ENCODE measurements around the gene STAC3.

Gene STAC3

DNA sequence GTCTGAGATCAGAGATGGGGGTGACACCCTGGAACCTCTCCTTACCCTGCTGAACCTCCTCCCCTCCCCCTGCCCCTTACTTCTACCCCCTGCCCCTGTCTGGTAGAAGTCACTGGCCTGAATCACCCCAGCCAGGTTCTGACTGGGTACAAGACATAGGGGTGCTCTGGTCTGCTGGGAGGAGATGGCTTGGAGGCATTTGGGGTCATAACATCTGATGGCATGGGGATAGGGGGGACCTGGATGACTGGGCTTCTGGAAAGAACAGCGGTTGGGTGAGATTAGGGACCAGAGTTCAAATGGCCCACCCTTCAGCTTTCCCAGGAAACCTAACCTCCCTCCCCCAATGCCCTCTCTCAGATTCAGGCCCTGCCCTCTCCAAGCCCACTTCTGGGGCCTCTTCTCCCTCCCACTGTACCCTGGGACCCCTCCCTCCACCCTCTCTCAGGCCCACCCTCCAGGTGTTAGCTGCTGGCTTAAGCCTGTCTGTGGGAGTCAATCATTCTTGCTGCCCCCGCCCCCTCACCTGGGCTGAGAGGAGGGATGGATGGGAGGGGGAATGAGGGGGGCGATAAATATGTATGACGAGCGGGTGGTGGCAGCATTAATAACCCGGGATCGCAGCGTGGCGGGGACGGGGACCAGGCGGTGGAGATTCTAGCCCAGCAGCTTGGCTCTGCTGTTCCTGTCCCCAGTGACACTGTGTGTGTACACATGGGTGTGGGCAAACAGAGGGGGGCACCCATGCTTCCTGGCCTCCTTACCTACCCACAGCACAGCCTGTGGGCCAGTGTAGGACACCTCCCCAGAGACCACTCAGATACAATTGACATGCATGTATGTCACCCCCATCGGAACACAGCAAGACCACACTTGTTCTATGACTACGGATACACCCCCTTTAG lies 28.4 kb downstream of the STAC3 start:
- no peak for DNase-seq

DNA sequence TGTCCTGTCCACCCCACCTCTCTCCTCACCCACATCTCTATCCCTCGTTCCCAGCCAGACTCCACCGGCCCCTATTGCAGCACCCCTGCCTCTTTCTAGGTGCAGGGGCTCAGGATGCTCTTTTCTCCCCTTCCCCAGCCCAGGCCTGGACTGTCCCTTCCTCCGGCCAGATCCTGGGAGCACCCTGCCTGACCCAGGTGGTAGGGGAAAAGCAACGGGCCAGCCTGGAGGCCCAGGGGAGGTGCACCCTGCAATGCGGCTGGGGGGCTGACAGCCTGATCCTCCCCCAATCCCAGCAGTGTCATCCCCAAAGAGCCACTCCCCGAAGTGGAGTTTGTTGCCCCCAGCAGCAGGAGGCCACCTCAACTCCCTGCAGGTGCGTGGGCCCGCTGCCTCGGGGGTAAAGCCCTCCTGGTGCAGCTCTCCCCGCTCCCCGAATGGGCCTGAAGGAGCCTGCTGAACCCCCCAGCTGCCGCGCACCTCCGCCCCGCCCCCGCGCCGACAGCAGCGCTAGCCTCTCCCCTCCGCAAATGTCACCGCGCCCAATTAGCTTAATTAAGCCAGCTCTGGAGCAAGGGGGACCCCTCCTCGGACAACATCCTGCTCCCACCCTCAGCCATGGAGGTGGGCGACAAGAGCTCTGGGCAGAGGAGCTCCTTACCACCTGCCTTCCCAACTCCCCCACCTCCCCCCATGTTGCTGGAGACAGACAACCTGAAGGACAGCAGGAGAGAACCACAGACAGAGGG lies 29.6 kb downstream of the STAC3 start:
- DNase-seq: no peak

DNA sequence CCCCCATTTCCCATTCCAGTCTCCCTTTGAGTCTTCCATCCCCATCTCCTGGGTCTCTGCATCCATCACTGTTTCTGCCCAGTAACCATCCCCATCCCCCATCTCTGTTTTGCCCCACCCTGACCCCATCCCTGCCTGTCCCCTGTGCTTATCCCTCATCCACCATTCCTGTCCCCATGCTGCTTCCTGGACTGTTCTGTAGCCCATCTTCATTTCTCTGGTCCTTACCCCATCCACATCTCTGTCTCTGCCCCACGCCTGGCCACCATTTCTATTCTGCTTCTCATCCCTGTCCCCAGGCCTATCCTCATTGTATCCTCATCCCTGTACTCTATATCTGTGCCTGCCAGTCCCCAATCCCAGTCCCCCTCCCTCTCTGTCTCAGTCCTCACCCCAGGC lies 30.2 kb downstream of the STAC3 start:
- no peak for DNase-seq

DNA sequence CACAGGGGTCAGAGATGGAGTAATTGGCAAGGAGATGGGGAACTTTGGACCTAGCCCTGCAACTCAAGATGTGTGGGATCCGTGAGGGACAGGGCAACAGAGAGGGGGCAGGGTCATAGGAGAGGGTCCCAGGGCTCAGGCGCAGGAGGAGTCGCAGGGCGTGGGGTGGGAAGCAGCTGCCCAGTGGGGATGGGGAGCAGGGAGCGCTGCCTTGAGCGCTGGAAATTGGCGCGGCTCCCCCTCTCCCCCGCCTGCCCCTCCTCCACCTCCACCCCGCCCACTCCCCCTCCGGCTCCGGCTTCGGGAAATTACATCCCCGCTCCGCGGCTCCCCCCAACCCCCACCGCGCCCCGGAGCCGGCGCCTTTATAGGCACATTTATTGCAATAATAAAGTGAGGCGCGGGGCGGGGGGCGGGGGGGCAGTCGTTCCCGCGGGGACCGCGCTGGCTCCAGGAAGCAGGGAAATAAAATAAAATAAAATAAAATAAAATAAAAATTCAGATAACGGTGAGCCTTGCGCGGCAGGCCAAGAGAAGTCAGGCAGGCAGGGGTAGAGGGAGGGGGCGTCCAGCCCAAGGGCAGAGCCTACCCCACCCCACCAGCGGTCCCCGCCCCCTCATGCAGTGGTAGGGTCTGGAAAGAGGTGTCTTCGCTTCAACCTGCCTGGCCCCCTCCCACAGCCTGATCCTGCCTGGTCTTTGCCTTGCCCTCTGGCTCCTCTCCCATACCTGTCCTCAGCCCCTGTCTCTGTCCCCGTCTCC lies 30.8 kb downstream of the STAC3 start:
- DNase-seq: no peak

DNA sequence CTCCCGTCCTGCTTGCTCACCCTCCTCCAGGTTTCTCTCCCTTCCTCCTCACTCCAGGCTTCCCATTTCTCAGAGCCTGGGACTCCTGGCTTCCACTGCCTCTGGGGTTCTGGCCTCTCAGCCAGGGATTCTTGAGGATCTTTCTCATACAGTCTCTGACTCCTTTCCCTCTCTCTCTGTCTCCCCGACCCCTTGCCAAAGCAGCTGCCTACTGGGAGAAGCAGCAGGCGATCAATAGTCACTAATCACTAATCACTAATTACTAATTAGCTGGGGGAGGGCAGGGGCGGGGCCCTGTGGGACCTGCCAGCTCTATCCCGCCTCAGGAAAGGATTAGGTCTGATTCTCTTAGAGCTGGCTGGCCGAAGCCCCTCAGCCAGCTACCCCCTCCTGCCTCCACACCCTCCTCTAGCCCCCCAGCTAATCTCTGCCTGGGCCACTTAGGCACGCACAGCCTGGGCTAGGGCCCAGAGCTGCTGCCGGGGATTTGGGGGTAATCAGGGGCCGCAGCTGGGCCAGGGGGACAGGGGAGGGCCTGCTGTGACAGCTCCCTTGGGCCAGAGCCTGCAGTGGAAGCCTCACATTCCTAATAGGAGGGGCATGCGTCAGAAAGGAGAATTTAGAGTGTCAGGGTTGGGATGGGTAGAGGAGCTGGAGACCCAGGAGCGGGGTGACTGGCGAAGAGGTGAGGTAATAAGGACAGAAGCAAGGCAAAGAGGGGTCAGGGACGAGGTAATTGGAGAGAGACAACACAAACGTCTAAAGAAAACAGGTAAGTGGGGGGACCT lies 31.6 kb downstream of the STAC3 start:
- no peak for DNase-seq

DNA sequence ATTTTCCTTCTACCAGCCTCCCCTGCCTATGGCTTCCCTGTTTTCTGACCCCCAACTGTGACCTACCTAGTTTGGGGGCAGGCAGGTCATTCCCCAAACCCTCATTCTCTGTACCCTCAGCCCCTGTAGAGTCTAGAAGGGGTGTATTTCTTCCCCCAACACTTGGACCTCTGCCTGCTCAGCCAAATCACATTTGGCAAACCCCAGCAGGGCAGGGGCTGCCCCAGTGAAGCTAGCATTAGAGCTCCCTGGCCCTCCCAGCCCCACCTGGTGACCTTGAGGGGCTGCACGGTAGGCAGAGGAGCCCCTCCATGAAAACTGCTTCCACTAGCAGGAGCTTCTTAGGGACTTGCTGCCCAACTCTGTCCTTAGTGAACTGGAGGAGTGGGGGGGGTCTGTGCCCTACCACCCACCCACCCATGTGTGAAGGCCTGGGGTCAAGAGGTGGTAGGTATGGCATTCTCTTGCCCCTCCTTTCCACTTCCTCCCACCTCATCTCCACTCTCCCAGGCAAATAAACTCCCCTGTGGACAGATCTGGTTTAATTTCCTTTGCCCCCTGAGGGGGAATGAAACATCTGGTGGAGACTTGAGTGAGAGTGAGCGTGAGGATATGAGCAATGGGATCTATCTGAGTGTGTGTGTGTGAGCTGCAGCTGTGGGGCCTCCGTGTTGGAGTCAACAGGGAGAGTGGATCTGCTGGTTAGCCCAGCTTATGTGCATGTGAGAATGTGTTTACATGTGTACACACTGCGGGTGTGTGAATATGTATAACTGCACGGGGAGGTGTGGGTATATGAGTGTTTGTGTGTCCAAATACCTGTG lies 32.7 kb downstream of the STAC3 start:
- DNase-seq: no peak

DNA sequence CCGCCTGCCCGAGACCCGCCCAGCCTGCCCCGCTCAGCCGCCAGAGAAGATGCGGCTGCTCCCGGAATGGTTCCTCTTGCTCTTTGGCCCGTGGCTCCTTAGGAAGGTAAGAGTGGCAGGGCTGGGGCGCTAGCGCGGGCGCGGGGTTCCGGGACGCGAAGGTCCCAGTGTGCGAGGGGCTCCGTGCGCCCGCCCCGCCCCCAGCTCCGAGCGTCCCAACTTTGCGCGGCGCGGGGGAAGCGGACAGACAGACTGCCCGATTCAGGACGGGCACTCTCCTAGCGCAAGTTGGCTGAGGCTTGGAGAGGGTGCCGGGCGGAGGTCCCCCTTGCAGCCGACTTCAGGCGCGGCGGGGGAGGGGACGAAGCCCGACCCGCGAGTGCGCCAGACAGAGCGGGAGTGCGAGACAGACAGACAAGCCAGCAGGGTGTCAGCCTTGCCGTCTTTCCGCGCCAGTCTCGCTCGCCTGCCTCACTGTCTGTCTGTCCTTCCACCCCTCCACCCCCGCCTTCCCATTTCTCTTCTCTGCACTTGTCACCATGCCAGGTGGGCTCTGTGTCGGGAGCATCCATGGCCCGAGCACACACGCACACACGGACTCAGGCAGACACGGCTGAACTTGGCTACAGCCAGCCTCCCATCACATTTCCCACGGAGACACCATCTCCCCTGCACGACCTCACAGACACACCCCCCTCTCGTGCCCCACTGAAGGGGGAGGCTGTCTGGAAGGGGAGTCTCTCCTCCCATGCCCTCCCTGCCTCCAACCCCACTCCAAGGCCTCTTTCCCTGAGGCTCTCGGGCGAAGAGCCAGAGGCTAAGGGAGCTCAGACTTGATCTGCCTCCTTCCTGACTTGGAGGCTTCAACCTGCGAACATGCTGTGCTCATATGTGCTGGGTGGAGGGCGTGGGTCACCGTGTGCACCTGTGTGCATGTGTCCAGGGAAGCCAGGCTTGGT lies 33.8 kb downstream of the STAC3 start:
- peak; percentile 57 for DNase-seq

DNA sequence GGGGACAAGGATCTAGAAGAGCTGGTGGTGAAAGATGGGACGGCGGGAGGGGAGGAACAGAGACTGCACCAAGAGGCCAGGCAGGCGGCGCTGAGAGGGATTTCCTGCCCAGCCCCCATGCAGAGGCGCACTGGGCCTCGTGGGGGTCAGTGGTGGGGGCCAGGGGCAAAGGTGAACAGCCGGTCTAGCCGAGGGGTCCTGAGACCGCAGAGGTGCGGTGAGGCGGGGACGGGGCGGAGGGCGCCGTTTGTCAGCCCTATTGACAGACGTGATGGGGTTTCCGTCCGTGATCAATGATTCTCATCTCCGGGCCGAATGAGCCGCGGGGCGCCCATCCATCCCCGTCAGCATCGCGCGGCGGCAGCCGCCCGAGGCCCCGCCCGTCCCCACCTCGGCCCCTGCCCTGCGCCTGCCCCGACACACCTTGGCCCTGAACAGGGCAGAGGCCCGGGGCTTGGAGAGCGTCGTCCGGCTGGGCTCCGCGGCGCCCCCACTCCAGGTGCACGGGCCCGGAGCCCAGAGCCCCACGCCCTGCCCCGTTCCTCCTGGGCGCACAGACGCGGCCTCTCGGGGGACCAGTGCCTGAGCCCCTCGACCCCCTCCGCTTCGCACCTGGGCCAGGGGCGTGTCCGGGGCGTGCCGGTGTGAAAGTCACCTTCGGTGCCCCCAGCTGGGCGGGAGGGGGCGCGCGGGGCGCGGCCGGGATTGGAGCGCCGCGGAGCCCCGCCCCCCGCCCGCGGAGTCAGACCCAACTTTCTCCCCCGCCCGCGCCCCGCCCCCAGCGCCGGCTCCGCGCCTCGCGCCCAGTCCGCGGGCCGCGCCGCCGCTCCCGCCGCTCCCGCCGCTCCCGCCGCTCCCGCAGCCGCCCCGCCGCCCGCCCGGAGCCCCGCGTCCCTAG lies 34.7 kb downstream of the STAC3 start, which contains the start of gene NXPH4:
Gene NXPH4 (plus strand): TSS at position 781 of the 898 bp plus-strand sequence. CDS start 176 bp downstream, outside the sequence.
- DNase-seq: peak; percentile 71

DNA sequence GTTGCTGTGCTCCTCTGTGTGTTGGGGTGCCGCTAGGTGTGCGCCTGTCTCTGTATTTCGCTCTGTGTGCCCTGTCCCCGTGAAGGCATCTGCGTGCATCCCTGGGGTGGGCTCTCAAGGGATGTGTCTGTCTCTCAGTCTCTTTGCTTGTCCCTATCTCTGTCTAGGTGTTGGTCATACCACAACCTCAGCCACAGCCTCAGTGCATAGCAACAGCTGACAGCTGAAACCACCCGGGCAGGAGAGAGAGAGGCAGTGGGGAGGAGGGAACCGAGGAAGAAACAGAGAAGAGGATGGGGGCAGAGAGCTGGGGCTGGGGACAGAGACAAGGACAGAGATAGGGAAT lies 35.3 kb downstream of the STAC3 start:
- DNase-seq: peak; percentile 50

DNA sequence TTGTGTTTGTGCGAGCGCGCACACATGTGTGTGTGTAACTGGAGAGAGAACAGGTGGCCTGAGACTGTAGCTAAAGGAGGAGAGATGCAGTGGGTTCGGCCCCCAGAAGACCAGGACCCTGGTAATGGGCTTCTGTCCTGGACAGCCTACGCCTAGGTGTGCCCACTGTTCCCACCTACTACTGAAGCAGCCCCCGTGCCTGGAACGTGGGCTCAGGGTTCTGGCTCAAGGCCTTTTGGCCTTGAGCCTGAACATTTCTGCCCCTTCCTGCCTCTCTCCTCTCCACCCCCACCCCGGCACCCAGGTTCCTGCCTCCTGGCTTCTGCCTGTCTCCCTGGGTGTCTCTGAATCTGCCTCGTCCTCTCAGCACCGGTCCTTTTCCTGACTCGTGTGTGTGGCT lies 35.9 kb downstream of the STAC3 start:
- no peak for DNase-seq

DNA sequence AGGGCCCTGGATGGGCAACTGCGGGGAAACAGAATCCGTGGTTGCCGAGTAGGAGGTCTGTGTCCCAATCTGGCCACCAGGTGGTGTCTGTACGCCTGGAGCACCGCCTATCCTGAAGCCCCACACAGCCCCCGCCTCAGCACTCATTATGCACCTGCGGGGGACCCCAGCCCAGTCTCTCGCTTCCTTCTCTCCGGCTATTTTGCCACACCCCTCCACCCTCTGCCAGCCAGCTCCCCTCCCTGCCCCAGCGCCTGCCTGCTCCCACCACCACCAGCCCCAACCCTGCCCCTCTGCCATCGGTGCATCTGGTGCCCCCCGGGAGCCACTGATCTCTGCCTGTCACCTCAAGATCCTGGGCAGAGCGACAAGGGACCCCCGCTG lies 36.6 kb downstream of the STAC3 start:
- DNase-seq: peak; percentile 72

DNA sequence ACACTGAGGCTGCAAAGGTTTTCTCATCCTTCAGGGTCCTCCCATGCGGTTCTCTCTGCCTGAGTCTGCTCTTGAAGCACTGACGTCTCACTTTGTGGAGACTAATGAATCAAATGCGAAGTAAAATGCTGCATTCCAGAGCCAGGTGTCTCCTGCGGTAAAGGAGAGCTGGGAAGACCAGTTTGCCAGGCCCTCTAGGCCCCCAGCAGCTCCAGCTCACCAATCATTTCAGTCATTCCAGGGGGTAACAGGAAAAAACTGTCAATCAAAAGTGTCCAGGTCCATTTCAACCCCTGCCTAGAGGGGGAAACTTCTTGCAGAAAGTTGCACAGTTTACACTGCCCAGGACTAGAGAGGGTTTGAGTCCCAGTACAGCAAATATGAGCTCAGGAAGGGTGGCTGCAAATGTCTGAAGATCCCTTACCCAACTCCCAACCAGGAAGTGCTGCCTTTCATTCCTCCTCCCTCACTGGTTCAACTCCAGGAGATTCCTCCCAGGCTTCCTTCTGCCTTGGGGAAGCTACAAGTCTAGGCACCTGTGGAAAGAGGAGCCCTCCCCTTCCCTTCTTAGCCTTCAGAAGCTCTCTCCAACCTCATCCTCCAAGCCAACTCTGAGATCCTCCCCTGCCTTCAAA lies 37.1 kb downstream of the STAC3 start:
- DNase-seq: no peak

DNA sequence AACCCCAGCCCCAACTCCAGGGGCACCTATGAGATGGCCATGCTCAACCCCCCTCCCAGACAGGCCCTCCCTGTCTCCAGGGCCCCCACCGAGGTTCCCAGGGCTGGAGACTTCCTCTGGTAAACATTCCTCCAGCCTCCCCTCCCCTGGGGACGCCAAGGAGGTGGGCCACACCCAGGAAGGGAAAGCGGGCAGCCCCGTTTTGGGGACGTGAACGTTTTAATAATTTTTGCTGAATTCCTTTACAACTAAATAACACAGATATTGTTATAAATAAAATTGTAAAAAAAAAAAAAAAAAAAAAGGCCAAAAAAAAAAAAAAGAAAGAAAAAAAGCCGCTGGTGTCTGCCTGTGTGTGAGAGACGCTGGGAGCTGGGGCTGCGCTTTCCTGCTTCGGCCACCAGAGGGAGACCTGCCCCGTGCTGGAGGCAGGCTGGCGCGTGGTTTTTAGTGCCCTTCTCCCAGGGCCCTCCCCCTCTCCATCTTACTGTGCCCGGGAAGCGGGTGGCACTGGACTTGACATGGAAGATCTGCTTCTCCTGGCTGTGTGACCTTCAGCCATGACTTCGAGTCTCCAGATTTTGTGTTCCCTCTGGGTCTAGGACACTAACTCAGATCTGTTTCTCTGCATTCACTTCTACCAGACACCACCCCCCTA lies 37.8 kb downstream of the STAC3 start:
- peak; percentile 89 for DNase-seq

DNA sequence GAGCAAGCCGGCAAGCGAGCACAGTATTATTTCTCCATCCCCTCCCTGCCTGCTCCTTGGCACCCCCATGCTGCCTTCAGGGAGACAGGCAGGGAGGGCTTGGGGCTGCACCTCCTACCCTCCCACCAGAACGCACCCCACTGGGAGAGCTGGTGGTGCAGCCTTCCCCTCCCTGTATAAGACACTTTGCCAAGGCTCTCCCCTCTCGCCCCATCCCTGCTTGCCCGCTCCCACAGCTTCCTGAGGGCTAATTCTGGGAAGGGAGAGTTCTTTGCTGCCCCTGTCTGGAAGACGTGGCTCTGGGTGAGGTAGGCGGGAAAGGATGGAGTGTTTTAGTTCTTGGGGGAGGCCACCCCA lies 38.3 kb downstream of the STAC3 start:
- DNase-seq: no peak

DNA sequence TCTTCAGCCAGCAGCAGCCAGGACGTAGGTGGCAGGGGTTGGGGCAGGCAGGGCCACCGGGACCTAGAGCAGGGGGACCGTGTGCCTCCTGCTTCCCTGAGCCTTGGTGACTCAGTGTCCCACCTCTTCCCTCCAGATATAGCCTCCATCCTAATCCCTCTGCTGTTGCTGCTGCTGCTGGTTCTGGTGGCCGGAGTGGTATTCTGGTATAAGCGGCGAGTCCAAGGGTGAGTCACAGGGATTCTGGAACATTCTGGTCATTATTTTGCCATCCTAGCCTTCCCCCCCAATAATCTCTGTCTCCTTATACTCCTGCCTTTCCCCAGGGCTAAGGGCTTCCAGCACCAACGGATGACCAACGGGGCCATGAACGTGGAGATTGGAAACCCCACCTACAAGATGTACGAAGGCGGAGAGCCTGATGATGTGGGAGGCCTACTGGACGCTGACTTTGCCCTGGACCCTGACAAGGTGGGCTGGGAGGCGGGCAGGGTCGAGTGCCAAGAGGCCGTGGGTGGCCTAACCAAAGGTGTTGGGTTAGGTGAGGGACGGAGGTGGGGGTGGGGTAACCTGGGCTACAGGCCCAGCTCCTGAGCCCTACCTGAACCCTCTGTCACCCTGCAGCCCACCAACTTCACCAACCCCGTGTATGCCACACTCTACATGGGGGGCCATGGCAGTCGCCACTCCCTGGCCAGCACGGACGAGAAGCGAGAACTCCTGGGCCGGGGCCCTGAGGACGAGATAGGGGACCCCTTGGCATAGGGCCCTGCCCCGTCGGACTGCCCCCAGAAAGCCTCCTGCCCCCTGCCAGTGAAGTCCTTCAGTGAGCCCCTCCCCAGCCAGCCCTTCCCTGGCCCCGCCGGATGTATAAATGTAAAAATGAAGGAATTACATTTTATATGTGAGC lies 38.9 kb downstream of the STAC3 start:
- no peak for DNase-seq

DNA sequence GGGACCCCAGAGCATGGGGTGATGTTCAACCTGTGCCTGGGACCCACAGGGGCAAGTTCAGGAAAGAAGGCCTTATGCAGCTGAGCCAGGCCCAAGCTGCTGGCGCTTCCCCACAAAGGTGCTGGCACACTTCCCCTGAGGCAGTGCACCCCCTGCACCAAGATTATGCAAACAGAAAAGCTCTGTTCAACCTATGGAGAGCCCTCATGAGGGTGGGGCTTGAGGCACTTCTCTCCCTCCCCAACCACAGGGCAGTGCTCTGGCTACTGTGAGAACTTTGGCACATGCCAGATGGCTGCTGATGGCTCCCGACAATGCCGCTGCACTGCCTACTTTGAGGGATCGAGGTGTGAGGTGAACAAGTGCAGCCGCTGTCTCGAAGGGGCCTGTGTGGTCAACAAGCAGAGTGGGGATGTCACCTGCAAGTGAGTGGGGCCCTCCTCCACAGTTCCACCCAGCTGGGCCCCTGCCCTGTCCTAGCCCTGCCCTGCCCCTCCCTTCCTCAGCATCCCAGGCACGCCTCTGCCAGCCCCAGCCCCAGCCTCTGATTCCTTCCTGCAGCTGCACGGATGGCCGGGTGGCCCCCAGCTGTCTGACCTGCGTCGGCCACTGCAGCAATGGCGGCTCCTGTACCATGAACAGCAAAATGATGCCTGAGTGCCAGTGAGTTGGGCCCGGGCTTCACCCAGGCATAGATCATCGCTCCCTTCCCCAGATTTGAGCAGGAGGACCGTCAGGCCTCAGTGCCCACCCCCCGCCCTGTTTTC lies 39.9 kb downstream of the STAC3 start:
- DNase-seq: no peak

Measured in activated T-cell treated with anti-CD3 and anti-CD28 coated beads, Interleukin-2, amount 50 U/mL, for 1 hour (primary cell).